Keratinocyte (primary cell): Measurements from ENCODE around the gene TMEM109.

Source experiments
- EZH2 ChIP-seq: IDR thresholded peaks from one replicate; pipeline ENCODE4 v1.6.1; 2012; ENCODE audit warnings: inconsistent platforms, mild to moderate bottlenecking, low read length, moderate library complexity
- TF ChIP-seq, protein P1 (sequence below), 3 experiments: IDR thresholded peaks in 1 of 3; conservative IDR thresholded peaks in 1 of 3; optimal IDR thresholded peaks in 1 of 3; 2 replicates in 2 of 3; 3 replicates in 1 of 3; pipeline versions ENCODE3 to v1.5.1; 2011; ENCODE audit warnings: low read length in 3 of 3, mild to moderate bottlenecking in 3 of 3, moderate library complexity in 2 of 3, control low read depth in 1 of 3, inconsistent platforms in 1 of 3; ENCODE audit not compliant: insufficient read depth in 2 of 3; ENCODE audit errors: extremely low read depth in 1 of 3

GRCh38 chr11:60924906-60925853 lies 11.2 kb downstream of the TMEM109 start:
- TF ChIP-seq, protein P1, sequence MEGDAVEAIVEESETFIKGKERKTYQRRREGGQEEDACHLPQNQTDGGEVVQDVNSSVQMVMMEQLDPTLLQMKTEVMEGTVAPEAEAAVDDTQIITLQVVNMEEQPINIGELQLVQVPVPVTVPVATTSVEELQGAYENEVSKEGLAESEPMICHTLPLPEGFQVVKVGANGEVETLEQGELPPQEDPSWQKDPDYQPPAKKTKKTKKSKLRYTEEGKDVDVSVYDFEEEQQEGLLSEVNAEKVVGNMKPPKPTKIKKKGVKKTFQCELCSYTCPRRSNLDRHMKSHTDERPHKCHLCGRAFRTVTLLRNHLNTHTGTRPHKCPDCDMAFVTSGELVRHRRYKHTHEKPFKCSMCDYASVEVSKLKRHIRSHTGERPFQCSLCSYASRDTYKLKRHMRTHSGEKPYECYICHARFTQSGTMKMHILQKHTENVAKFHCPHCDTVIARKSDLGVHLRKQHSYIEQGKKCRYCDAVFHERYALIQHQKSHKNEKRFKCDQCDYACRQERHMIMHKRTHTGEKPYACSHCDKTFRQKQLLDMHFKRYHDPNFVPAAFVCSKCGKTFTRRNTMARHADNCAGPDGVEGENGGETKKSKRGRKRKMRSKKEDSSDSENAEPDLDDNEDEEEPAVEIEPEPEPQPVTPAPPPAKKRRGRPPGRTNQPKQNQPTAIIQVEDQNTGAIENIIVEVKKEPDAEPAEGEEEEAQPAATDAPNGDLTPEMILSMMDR (optimal IDR thresholded peaks at IDR 0.05 in 1 of 3, IDR thresholded peaks at IDR 0.05 in 1 of 3, conservative IDR thresholded peaks at IDR 0.05 in 1 of 3; ENCODE audit: extremely low read depth in 1 of 3, insufficient read depth in 2 of 3, low read length in 3 of 3) = no peak
- no peak for TF ChIP-seq EZH2
